Measurements from ENCODE around the gene ERP29. TPM values are rescaled to one million over a fixed set of nuclear protein-coding genes. Genes with fewer than 3 reads are reported as not detected.
"Not testable (repeated sequence)": the region's sequence is repeated elsewhere in the genome, so short reads cannot be mapped to it uniquely, and the experiment has no call there.

Gene ERP29
- total RNA-seq, 1 experiment from 2014 or later, result 47.2 TPM

- Histone ChIP-seq H3K27me3 (replicated peaks) (no peaks in the 10 kb centered on the region), H3K36me3 (peaks cover 80% of the 10 kb centered on the region), H3K4me1 (replicated peaks) (no peaks in the 10 kb centered on the region), H3K27ac (no peak overlapping the region), H3K4me3 (no peak overlapping the region), H3K9me3 (replicated peaks) (no peaks in the 10 kb centered on the region)
- no peak for DNase-seq (ENCODE audit: low read depth in 1 of 2, low spot score in 2 of 2)
Observed at GRCh38 chr12:112032292-112032691, 19.1 kb downstream of the ERP29 start.

DNA sequence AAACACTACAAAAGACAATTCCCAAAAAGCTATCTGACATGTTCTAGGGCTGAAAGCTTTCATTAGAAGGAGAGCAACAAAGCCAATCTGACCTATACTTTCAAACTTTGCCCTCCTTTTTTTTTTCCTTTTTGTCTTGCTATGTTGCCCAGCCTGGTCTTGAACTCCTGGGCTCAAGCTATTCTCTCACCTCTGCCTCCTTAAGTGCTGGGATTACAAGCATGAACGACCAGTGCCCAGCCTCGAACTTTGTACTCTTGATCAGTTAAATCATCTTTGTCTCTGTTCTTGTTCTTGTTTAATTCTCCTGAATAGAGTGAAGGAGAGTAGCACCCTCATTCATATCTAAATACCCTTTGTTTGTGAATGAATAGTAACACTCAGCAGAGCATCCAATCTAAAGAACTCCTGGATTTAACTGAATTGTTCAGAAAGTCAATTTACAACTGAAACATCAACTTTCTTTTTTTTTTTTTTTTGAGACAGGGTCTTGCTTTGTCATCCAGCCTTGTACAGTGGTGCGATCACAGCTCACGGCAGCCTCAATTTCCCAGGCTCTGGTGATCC lies 22.1 kb downstream of the ERP29 start:
- no peak for DNase-seq (ENCODE audit: low read depth in 1 of 2, low spot score in 2 of 2)
- no peaks in the 10 kb centered on the region for H3K9me3 ChIP-seq (replicated peaks)
- no peak overlapping the region for H3K27ac ChIP-seq
- H3K36me3 ChIP-seq, result peaks cover 85% of the 10 kb centered on the region
- H3K4me3 ChIP-seq, result no peak overlapping the region
- H3K27me3 ChIP-seq (replicated peaks), result no peaks in the 10 kb centered on the region
- no peaks in the 10 kb centered on the region for H3K4me1 ChIP-seq (replicated peaks)

DNA sequence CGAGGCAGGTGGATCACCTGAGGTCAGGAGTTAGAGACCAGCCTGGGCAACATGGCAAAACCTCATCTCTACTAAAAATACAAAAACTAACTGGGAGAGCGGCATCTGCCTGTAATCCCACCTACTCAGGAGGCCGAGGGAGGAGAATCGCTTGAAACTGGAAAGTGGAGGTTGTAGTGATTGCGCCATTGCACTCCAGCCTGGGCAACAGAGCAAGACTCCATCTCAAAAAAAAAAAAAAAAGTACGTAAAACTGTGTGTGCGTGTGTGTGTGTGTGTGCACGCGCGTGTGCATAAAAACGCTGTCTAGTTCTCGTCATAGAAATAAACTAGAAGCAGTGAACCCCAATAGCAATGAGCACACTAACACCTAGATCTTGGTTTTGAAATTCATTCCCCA lies 23.4 kb downstream of the ERP29 start:
- not testable (repeated sequence) for H3K4me3 ChIP-seq; H3K4me1 ChIP-seq (replicated peaks); H3K27me3 ChIP-seq (replicated peaks); DNase-seq (ENCODE audit: low read depth in 1 of 2, low spot score in 2 of 2); H3K27ac ChIP-seq; H3K9me3 ChIP-seq (replicated peaks)
- H3K36me3 ChIP-seq, result peaks cover 86% of the 10 kb centered on the region

GRCh38 chr12:112046003-112046402 lies 32.8 kb downstream of the ERP29 start:
- Histone ChIP-seq H3K36me3 (peaks cover 92% of the 10 kb centered on the region), H3K4me1 (replicated peaks) (no peaks in the 10 kb centered on the region), H3K27me3 (replicated peaks) (no peaks in the 10 kb centered on the region), H3K4me3 (no peak overlapping the region), H3K27ac (no peak overlapping the region), H3K9me3 (replicated peaks) (no peaks in the 10 kb centered on the region)
- no peak for DNase-seq (ENCODE audit: low read depth in 1 of 2, low spot score in 2 of 2)

GRCh38 chr12:112049351-112049750 lies 36.1 kb downstream of the ERP29 start:
- no peaks in the 10 kb centered on the region for H3K9me3 ChIP-seq (replicated peaks)
- DNase-seq (ENCODE audit: low read depth in 1 of 2, low spot score in 2 of 2), result no peak
- H3K27me3 ChIP-seq (replicated peaks), result no peaks in the 10 kb centered on the region
- no peak overlapping the region for H3K4me3 ChIP-seq
- no peak overlapping the region for H3K27ac ChIP-seq
- H3K4me1 ChIP-seq (replicated peaks), result no peaks in the 10 kb centered on the region
- peaks cover 92% of the 10 kb centered on the region for H3K36me3 ChIP-seq

- no peak for DNase-seq (ENCODE audit: low read depth in 1 of 2, low spot score in 2 of 2)
Observed at GRCh38 chr12:112061137-112061536, 47.9 kb downstream of the ERP29 start.

GRCh38 chr12:112063273-112063672 lies 50.0 kb downstream of the ERP29 start:
- no peak for DNase-seq (ENCODE audit: low read depth in 1 of 2, low spot score in 2 of 2)
- H3K9me3 ChIP-seq (replicated peaks), result no peaks in the 10 kb centered on the region
- H3K4me1 ChIP-seq (replicated peaks), result no peaks in the 10 kb centered on the region
- no peak overlapping the region for H3K4me3 ChIP-seq
- no peak overlapping the region for H3K27ac ChIP-seq
- peaks cover 83% of the 10 kb centered on the region for H3K36me3 ChIP-seq
- no peaks in the 10 kb centered on the region for H3K27me3 ChIP-seq (replicated peaks)

More at GRCh38 chr12:112061137-112061536, 47.9 kb downstream of the ERP29 start:
- Histone ChIP-seq H3K4me1 (replicated peaks) (no peaks in the 10 kb centered on the region), H3K4me3 (no peak overlapping the region), H3K27me3 (replicated peaks) (no peaks in the 10 kb centered on the region), H3K27ac (no peak overlapping the region), H3K9me3 (replicated peaks) (no peaks in the 10 kb centered on the region), H3K36me3 (peaks cover 81% of the 10 kb centered on the region)

DNA sequence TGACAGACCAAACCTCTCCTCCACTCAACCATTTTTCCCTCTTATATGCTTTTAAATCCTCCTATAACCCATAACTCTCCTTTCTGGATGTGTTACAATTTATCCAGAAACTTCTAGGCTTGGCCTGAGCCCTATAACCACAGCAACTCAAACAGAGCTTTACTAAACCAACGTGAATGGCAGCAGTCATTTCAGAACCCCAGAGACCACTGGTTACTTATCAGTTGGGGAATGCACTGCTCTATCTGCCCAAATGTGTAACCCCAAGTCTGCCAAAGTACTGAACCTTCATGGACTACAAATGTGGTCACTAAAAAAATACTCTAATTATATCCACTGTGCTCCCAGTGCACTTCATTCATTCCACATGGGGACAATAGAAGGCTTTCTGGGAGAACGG lies 53.3 kb downstream of the ERP29 start:
- Histone ChIP-seq H3K4me3 (no peak overlapping the region), H3K4me1 (replicated peaks) (no peaks in the 10 kb centered on the region), H3K27me3 (replicated peaks) (no peaks in the 10 kb centered on the region), H3K27ac (no peak overlapping the region), H3K9me3 (replicated peaks) (no peaks in the 10 kb centered on the region), H3K36me3 (peaks cover 80% of the 10 kb centered on the region)
- DNase-seq (ENCODE audit: low read depth in 1 of 2, low spot score in 2 of 2), result no peak

Other genes with a start within 250 kb of the ERP29 start
- gene ALDH2, start 246.5 kb upstream of the ERP29 start, total RNA-seq (2014; rRNA removed; shearing (Covaris generic)), result 24.2 and 27.9 TPM in 2 replicates
- gene MAPKAPK5, start 171.2 kb upstream of the ERP29 start, total RNA-seq (2014; rRNA removed; shearing (Covaris generic)), result 60.8 and 66.4 TPM in 2 replicates
- gene TMEM116, start 261 bp upstream of the ERP29 start, total RNA-seq (2014; rRNA removed; shearing (Covaris generic)), result 5.3 and 5.5 TPM in 2 replicates
- gene NAA25, start 95.4 kb downstream of the ERP29 start, total RNA-seq (2014; rRNA removed; shearing (Covaris generic)), result 18.7 and 19.3 TPM in 2 replicates
- gene TRAFD1, start 112.1 kb downstream of the ERP29 start, total RNA-seq (2014; rRNA removed; shearing (Covaris generic)), result 37.3 and 38.2 TPM in 2 replicates

All from SJSA1 (cell line).